ENCODE data around the gene TUFT1. TPM values are rescaled to one million over a fixed set of nuclear protein-coding genes. Genes with fewer than 3 reads are reported as not detected.
"Not testable (repeated sequence)": the region's sequence is repeated elsewhere in the genome, so short reads cannot be mapped to it uniquely, and the experiment has no call there.

TUFT1 gene
- total and polyA plus RNA-seq, 10 of the 15 experiments (the other 5 are each of a cell fraction or from before 2014, with no cell fraction given): 0.08 to 4.3 (median 3.2) TPM

DNA sequence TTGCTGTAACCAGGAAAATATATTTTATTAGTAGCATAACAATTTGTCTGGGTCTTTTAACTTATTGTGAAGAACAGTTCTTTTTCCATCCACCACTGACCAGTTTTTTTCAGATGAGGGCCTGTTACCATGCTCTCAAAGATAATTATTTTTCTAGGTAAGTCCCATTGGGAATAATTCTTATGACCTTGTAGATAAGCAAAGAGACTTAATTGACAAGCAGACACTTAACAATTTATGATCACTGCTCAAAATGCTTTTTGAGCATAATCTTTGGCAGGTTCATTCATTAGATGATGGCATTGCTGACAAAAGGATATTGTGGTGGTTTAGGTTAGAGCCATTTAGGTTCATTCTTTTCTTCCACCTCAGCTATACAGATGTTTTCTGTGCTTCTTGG lies 78.4 kb downstream of the TUFT1 start (continued):
- TF ChIP-seq NBN (IDR thresholded peaks at IDR 0.05): no peak

DNA sequence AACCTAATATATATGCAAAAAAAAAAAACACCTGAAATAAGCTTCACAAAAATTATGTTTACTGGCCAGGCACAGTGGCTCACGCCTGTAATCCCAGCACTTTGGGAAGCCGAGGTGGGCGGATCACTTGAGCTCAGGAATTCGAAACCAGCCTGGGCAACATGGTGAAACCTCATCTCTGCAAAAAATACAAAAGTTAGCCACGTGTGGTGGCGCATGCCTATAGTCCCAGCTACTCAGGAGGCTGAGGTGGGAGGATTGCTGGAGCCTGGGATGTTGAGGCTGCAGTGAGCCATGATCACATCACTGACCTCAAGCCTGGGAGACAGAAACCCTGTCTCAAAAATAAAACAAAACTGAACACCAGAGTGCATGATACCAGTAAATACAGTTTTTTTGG lies 78.9 kb downstream of the TUFT1 start:
- not testable (repeated sequence) for BruUV-seq (replicated peaks)

GRCh38 chr1:151619489-151620093 lies 79.5 kb downstream of the TUFT1 start:
- Histone ChIP-seq H3K27ac (ENCODE audit: control insufficient read depth, insufficient read depth) (peak overlapping the region; percentile 15; the same call in 1 of the 2 replicates), H3K9me3 (replicated peaks; ENCODE audit: control insufficient read depth, insufficient read depth, low read length) (no peaks in the 10 kb centered on the region), H3K36me3 (ENCODE audit: control insufficient read depth in 2 of 2, insufficient read depth in 2 of 2, low read length in 1 of 2) (no peaks in the 10 kb centered on the region), H4K20me1 (ENCODE audit: control insufficient read depth, insufficient read depth) (no peaks in the 10 kb centered on the region), H3K4me1 (ENCODE audit: control insufficient read depth, insufficient read depth, low read length) (peaks cover 19% of the 10 kb centered on the region), H3K4me3 (no peak overlapping the region), H3K9ac (ENCODE audit: control insufficient read depth, insufficient read depth, low read length) (peak overlapping the region; percentile 16; the same call in 1 of the 2 replicates), H2AFZ (ENCODE audit: control insufficient read depth, low read depth, low read length) (no peak overlapping the region), H3K79me2 (ENCODE audit: control insufficient read depth, insufficient read depth, low read length) (peaks cover 9% of the 10 kb centered on the region), H3K4me2 (ENCODE audit: control insufficient read depth, insufficient read depth) (peak overlapping the region; percentile 32; the same call in 1 of the 2 replicates), H3K27me3 (replicated peaks in 1 of 2; ENCODE audit: control insufficient read depth in 2 of 2, insufficient read depth in 2 of 2, low read length in 1 of 2) (no peaks in the 10 kb centered on the region)
- TF ChIP-seq JUNB (IDR thresholded peaks at IDR 0.05) (peak; percentile 39; the same call in 1 of the 2 replicates), ATF7 (IDR thresholded peaks at IDR 0.05; ENCODE audit: low read depth) (no peak)
- no TSS peak for BruUV-seq (replicated peaks)
- ChIA-PET CTCF (interaction anchor here (0.8 to 2.9 kb wide), 7 partner anchors 8 to 115 kb away, joined by 3 to 15 read pairs (median 4); partner anchors contain the start of gene SNX27), RAD21 (ENCODE audit: unreplicated experiment) (interaction anchor here (0.7 to 1.1 kb wide), 3 partner anchors 9 to 101 kb away, joined by 3 read pairs; partner anchors contain the start of gene RIIAD1), POLR2A (interaction anchor here (0.7 to 0.9 kb wide), 2 partner anchors 12 to 17 kb away, joined by 3 to 7 read pairs; no protein-coding TSS in a partner anchor), SMC1A (ENCODE audit: uncharacterized antibody, unreplicated experiment) (interaction anchor here (0.6 to 2.2 kb wide), 12 partner anchors 9 to 537 kb away, joined by 3 to 7 read pairs (median 4); partner anchors contain the start of gene C2CD4D)
- intact Hi-C loops (cut with micrococcal nuclease; ENCODE audit: unreplicated experiment) (loop anchor here (5.0 kb wide), 1 partner anchor 103 kb away; the partner anchor contains the start of gene RIIAD1), in situ Hi-C loops (cut with MboI) (no loop called here)
- ATAC-seq: peak; percentile 54
- no peak for FAIRE-seq
- DNase-seq (ENCODE audit: low read depth, low spot score): no peak
- WGBS (ENCODE audit: insufficient coverage, insufficient replicate concordance, low lambda C conversion rate, missing lambda C conversion rate): 65% methylated on average over 6 of the region's 6 CpGs

More for the DNA sequence above, 78.9 kb downstream of the TUFT1 start:
- in situ Hi-C loops (cut with MboI); H3K27me3 ChIP-seq (replicated peaks in 1 of 2; ENCODE audit: control insufficient read depth in 2 of 2, insufficient read depth in 2 of 2, low read length in 1 of 2); H3K9me3 ChIP-seq (replicated peaks; ENCODE audit: control insufficient read depth, insufficient read depth, low read length); H3K79me2 ChIP-seq (ENCODE audit: control insufficient read depth, insufficient read depth, low read length); DNase-seq (ENCODE audit: low read depth, low spot score); H3K27ac ChIP-seq (ENCODE audit: control insufficient read depth, insufficient read depth); FAIRE-seq; ATAC-seq; H4K20me1 ChIP-seq (ENCODE audit: control insufficient read depth, insufficient read depth); H2AFZ ChIP-seq (ENCODE audit: control insufficient read depth, low read depth, low read length); H3K4me3 ChIP-seq; H3K36me3 ChIP-seq (ENCODE audit: control insufficient read depth in 2 of 2, insufficient read depth in 2 of 2, low read length in 1 of 2): not testable (repeated sequence)
- peak overlapping the region; percentile 32; the same call in 1 of the 2 replicates for H3K4me2 ChIP-seq (ENCODE audit: control insufficient read depth, insufficient read depth)
- 96% methylated on average over 6 of the region's 6 CpGs for WGBS (ENCODE audit: insufficient coverage, insufficient replicate concordance, low lambda C conversion rate, missing lambda C conversion rate)
- peak overlapping the region; percentile 16; the same call in 1 of the 2 replicates for H3K9ac ChIP-seq (ENCODE audit: control insufficient read depth, insufficient read depth, low read length)
- intact Hi-C loops (cut with micrococcal nuclease; ENCODE audit: unreplicated experiment): loop anchor here (5.0 kb wide), 1 partner anchor 103 kb away; the partner anchor contains the start of gene RIIAD1
- POLR2A ChIA-PET: interaction anchor here (0.6 kb wide), 1 partner anchor 442 kb away, joined by 3 read pairs; no protein-coding TSS in a partner anchor
- RAD21 ChIA-PET (ENCODE audit: unreplicated experiment): interaction anchor here (1.1 kb wide), 1 partner anchor 10 kb away, joined by 3 read pairs; no protein-coding TSS in a partner anchor
- CTCF ChIA-PET: interaction anchor here (1.4 to 2.9 kb wide), 3 partner anchors 9 to 116 kb away, joined by 4 to 15 read pairs (median 6); no protein-coding TSS in a partner anchor
- SMC1A ChIA-PET (ENCODE audit: uncharacterized antibody, unreplicated experiment): interaction anchor here (1.4 to 2.2 kb wide), 5 partner anchors 9 to 221 kb away, joined by 3 to 5 read pairs (median 5); partner anchors contain the start of gene C2CD4D
- H3K4me1 ChIP-seq (ENCODE audit: control insufficient read depth, insufficient read depth, low read length): peaks cover 19% of the 10 kb centered on the region

All from GM12878 (cell line).